Dendritic cell treated with granulocyte-macrophage colony-stimulating factor and Interleukin-4, amounts not matched to agents 40 ng/mL and 50 ng/mL, for 4 days (primary cell): ENCODE data around the gene SNED1.

Source experiments
- H3K27ac Mint-ChIP-seq: one replicate; pipeline ENCODE4 v1.8.0; 2022; ENCODE audit warnings: mild to moderate bottlenecking, mixed read lengths
- H3K27me3 Mint-ChIP-seq: one replicate; pipeline ENCODE4 v1.8.0; 2022; ENCODE audit warnings: mild to moderate bottlenecking, mixed read lengths
- H3K36me3 Mint-ChIP-seq: one replicate; pipeline ENCODE4 v1.8.0; 2022; ENCODE audit warnings: low read depth, mixed read lengths
- H3K4me1 Mint-ChIP-seq: one replicate; pipeline ENCODE4 v1.8.0; 2022; ENCODE audit warnings: low read depth, mixed read lengths
- H3K4me3 Mint-ChIP-seq: one replicate; pipeline ENCODE4 v1.8.0; 2022; ENCODE audit warnings: mild to moderate bottlenecking, moderate library complexity, mixed read lengths
- H3K9me3 Mint-ChIP-seq: one replicate; pipeline ENCODE4 v1.8.0; 2022; ENCODE audit warnings: mixed read lengths
- intact Hi-C: fragments of 100-400 bp; cut with micrococcal nuclease; formaldehyde crosslinking; loops from one replicate; pipeline ENCODE4 v1.15.0; 2022

SNED1 gene

DNA sequence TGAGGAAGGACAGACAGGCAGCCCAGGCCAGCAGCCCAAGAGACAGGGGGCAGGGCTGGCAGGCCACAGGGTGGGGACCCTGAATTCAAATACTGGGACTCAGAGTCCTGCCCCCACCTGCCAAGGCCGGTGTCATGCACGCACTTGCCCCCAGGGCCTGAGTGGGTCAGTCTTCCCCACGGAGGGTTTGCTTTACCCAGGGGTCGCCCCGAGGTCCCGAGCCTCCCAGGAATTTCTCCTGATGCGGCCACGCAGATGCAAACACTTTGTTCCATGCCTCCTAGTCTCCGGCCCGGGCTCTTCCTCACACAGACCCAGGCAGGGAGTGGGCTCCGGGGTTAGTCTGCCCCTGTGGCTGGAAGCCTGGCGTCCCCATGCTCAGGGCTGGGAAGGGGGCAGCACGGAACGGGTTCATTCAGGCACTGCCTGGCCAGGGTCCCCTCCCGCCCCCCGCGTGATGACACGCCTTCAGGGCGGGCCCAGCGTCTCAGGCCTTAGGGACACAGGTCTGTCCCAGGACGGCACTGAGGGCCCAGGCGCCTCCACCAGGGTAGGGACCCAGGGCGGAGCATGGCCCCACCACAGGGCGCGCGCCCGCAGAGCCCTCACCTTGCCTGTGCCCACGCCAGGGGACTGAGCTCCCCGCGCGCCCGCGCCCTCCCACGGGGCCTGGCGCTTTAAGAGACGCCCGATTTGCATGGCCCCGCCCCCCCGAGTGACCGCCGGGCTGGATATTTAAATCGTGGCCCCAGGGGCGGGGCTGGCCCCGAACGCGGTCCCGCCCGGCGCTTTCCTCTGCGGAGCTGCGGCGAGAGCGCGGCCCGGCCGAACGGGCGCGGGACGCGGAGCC lies at the start of gene SNED1:
TSS of gene SNED1 (plus strand) at position 763 of the 850 bp plus-strand sequence. CDS start 220 bp downstream, outside the sequence.
- intact Hi-C loops: no loop called here
- Mint-ChIP-seq H3K4me3 (peak within 1 kb of the TSS; percentile 75), H3K36me3 (peaks cover 17% of the 10 kb centered on the region), H3K27ac (peak within 1 kb of the TSS; percentile 42), H3K9me3 (peaks cover 8% of the 10 kb centered on the region), H3K27me3 (peaks cover 77% of the 10 kb centered on the region), H3K4me1 (peaks cover 18% of the 10 kb centered on the region)

DNA sequence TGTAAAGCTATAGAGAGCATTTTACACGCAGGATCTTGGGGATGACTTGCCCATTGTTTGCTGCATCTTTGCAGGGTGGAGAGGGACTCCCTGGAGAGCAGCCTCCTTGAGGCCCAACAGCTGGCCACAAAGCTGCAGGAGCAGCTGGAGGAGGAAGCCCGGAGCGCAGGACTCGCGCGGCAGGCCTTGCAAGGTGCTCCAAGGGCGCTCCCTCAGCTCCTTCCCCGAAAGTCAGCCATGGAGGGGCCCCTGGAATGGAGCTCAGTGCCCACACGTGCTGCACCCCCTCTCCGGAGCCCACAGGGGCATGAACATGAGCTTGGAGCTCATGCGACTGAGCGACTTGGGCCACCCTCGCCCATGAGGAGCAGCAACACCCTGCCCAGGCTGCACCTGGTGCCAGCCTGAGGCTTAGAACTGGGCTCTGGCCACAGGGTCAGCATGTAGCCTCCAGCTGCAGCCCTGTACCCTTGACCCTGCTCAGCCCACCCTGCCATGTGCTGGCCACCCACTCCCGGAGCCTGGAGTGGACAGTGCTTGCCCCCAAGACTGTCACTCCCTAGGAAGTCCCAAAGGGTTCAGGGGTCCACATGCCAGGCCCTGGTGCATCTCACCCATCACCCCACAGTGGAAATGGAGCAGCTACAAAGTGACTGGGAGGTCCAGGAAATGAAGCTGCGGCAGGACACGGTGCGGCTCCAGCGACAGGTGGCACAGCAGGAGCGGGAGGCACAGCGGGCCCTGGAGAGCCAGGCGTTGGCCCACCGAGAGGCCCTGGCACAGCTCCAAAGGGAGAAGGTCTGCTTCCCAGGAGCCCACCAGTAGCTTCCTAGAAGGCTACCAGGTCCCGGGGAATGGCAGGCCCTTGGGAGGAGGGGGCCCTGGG lies 49.3 kb upstream of the SNED1 start:
- peaks cover 25% of the 10 kb centered on the region for H3K4me1 Mint-ChIP-seq
- no peaks in the 10 kb centered on the region for H3K9me3 Mint-ChIP-seq
- H3K27ac Mint-ChIP-seq: no peak overlapping the region
- intact Hi-C loops: no loop called here
- H3K27me3 Mint-ChIP-seq: peaks cover 4% of the 10 kb centered on the region
- no peaks in the 10 kb centered on the region for H3K36me3 Mint-ChIP-seq
- no peak overlapping the region for H3K4me3 Mint-ChIP-seq

DNA sequence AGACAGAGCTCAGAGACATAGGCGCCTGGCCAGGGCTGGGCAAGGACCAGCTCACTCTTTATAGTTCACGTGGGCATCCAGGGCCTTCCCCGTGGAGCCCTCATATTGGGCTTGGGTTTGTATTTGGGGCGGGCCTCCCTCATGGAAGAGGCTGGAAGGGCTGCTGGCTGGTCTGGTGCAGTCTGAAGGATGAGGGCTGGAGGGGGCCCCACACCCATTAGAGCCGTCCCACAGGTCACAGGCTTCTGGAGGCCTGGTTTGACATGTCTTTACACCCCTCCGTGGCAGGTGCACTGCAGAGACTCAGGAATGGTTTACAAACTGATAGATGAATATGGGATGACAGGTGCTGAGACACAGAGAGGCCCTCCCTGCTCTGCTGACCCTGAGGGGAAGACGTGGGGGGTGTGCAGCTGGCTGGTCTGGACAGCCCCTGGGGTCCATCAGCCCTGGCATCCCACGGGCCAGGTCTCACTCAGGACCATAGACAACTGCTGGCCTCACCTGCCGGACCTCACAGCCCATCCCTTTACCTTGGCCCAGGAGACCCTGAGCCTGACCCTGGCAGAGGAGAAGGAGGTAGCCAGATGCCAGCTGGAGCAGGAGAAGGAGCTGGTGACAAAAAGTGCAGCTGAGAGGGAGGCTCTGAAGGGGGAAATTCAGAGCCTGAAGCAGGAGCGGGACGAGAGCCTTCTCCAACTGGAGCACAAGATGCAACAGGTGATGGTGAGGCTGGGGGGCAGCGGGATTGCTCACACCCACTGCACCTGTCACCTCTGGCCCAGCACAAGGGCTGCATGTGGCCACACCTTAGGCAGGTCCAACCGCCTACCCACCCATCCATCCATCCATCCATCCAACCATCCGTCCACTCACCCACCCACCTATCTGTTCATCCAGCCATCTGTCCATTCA lies 48.4 kb upstream of the SNED1 start:
- intact Hi-C loops: no loop called here

DNA sequence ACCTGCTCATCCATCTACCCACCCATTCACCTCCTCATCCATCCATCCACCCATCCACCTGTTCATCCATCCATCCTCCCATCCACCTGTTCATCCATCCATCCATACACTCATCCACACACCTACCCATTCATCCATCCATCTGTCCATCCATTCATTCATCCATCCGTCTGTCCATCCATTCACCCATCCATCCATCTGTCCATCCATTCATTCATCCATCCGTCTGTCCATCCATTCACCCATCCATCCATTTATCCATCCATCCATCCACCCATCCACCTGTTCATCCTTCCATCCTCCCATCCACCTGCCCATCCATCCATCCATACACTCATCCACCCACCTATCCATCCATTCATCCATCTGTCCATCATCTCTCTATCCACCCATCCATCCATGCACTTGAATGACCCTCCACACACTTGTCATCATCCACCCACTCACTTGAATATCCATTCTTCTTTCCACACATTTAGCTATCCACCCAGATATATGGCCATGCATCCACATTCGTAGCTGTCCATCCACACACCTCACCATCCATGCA lies 47.3 kb upstream of the SNED1 start:
- H3K4me1 Mint-ChIP-seq: peaks cover 18% of the 10 kb centered on the region
- H3K27me3 Mint-ChIP-seq: peaks cover 13% of the 10 kb centered on the region
- H3K36me3 Mint-ChIP-seq: no peaks in the 10 kb centered on the region
- no peaks in the 10 kb centered on the region for H3K9me3 Mint-ChIP-seq
- H3K27ac Mint-ChIP-seq: no peak overlapping the region
- intact Hi-C loops: no loop called here
- H3K4me3 Mint-ChIP-seq: no peak overlapping the region

More for the DNA sequence above, 48.4 kb upstream of the SNED1 start:
- no peak overlapping the region for H3K4me3 Mint-ChIP-seq
- H3K36me3 Mint-ChIP-seq: no peaks in the 10 kb centered on the region
- no peak overlapping the region for H3K27ac Mint-ChIP-seq
- H3K4me1 Mint-ChIP-seq: peaks cover 25% of the 10 kb centered on the region
- H3K9me3 Mint-ChIP-seq: no peaks in the 10 kb centered on the region
- peaks cover 8% of the 10 kb centered on the region for H3K27me3 Mint-ChIP-seq

DNA sequence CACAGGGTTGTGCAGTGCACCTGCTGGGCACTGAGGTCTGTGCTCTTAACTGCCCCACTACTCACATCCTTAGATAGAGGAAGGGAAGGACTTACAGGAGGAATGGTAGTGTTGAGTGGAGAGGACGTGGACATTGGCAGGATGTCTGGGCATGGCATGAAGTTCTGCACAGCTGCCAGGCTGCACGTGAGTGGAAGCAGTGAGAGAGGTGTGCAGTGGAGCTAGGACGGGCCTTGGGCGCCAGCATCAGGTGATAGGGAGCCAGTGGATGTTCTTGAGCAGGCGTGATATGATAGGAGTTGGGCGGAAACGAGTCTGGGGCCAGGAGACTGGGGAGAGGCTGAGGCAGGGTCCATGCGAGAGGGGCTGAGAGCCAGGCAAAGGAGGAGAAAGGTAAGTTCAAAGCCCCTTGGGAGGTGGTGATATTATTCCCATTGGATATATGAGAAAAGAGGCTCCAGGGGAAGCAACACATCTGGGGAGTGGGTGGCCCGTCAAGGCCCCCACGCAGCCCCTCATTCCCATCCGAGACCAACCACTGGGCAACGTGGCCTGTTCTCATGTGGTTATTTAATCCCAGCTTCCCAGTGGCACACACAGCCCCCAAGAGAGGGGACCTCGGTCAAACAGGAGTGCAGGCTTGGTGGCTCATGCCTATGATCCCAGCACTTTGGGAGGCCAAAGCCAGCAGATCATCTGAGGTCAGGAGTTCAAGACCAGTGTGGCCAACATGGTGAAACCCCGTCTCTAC lies 45.7 kb upstream of the SNED1 start:
- Mint-ChIP-seq H3K36me3 (no peaks in the 10 kb centered on the region), H3K4me1 (peaks cover 8% of the 10 kb centered on the region), H3K27ac (no peak overlapping the region), H3K27me3 (peaks cover 16% of the 10 kb centered on the region), H3K4me3 (no peak overlapping the region), H3K9me3 (no peaks in the 10 kb centered on the region)
- intact Hi-C loops: no loop called here

DNA sequence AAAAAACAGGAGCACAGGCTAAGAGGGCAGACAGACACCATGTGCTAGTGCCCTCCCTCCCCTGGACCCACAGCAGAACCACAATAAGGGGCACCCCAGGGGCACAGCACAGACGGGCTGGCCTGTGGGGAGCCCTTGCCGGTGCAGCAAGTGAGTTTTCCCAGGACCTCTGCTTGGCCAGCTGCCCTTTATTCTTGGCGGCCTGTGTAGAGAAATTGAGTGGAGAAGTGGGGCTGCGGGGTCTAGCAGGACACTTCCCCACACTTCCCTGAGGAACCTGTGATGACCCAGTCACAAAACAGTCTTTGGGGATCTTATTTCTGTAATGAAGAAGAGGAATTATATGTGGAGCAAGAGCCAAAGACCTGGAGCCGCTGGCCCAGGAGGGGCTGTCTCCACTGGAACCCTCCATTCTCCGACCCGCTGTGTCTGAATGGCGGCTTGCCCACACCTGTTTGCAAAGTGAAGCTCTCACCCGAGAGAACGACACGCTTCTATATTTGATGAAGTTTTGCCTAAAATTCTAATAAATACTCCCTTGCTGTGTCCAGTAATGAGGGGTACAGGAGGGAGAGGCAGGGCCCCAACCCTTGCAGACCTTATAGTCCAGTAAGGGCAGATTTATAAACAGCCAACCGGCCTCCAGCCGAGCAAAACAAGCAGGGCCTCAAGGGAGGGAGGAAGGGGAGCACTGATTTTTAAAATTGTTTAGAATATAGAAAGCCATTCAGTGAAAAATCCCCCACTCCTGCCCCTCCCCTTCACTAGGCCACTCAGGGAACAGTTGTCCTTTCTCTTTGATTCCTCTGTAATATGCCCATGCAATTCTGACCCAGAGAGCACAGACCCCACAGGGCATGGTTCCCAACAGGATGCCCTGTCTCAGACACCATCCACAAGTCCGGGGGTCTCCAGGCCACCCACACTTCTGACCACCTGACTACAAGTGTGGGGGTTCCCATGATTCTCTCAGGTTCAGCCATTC lies 44.7 kb upstream of the SNED1 start:
- peaks cover 13% of the 10 kb centered on the region for H3K27me3 Mint-ChIP-seq
- no peaks in the 10 kb centered on the region for H3K4me1 Mint-ChIP-seq
- no peaks in the 10 kb centered on the region for H3K36me3 Mint-ChIP-seq
- H3K9me3 Mint-ChIP-seq: no peaks in the 10 kb centered on the region
- intact Hi-C loops: no loop called here
- H3K27ac Mint-ChIP-seq: no peak overlapping the region
- H3K4me3 Mint-ChIP-seq: no peak overlapping the region

DNA sequence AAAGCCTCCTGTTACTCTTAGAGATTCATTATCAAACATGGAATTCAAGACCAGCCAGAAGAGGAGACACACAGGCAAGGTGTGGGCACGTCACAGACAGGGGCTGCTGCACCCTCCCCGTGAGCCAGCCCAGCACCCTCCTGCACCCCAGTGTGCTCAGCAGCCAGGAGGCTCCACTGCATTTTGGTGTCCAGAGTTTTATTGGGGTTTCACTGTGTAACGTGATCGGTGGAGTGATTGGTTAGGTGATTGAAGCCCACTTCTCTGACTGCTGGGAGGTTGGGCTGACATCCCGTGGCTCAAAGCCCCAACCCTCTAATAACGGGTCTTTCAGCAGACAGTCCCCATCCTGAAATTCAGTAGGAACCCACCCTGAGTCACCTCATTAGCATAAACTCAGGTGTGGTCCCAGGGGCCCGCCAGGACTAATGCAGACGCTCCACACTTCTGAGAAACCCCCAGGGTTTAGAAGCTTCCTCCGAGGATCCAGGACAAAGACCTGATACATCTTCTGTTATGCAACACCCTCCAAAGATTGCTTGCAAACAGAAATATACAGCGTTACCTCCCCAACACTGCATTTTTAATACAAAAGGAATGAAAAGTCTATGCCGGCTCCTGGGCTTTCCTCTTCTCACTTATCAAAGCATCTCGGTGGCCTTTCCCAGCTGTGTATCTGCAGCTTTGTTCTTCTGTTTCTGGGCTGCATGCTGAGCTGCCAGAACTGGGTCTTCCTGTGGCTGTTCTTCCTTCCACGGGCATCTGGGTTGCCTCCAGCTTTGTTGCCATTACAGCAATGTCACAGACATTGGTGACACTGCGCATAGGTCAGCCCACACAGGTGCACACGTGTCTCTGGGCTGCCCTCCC lies 43.7 kb upstream of the SNED1 start:
- no peak overlapping the region for H3K4me3 Mint-ChIP-seq
- intact Hi-C loops: no loop called here
- H3K27me3 Mint-ChIP-seq: peaks cover 15% of the 10 kb centered on the region
- no peaks in the 10 kb centered on the region for H3K36me3 Mint-ChIP-seq
- H3K9me3 Mint-ChIP-seq: no peaks in the 10 kb centered on the region
- no peaks in the 10 kb centered on the region for H3K4me1 Mint-ChIP-seq
- H3K27ac Mint-ChIP-seq: no peak overlapping the region

DNA sequence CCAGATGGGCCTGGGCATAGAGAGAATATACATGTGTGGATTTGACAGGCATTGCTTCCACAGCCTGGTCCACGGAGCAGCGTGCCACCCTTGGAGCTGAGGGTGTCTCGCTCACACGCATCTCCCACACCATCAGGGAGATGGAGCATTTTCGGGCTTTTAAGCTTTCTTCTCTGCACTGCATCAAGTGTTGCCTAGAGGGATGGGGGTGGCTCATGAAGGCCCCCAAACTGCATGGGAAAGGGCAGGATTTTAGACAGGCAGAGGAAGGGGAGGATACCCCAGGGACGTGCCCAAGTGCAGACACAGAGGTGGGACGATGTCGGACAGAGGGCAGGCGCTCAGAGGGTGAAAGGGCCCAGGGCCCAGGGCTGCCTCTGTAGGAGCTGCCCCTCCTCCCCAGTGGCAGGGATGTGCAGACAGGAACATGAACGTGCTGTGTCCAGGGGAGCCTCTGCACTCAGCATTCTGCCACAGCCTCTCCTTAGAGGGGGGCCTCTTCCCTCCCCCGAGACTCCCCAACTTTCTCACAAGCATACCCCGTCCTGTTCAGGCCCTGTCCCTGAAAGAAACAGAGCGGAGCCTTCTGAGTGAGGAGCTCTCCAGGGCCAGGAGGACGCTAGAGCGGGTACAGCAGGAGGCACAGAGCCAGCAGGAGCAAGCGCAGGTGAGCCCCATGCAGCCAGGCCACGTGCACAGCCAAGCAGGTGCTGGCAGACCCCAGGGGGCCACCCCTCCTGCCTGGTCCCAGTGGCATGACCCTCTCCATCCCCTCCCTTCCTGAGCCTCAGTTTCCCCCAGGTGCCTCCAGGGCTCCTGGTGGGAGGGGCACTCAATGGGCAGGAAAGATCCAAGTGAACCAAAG lies 42.9 kb upstream of the SNED1 start:
- no peak overlapping the region for H3K27ac Mint-ChIP-seq
- no peaks in the 10 kb centered on the region for H3K36me3 Mint-ChIP-seq
- H3K4me3 Mint-ChIP-seq: no peak overlapping the region
- peaks cover 17% of the 10 kb centered on the region for H3K27me3 Mint-ChIP-seq
- intact Hi-C loops: no loop called here
- H3K4me1 Mint-ChIP-seq: no peaks in the 10 kb centered on the region
- H3K9me3 Mint-ChIP-seq: no peaks in the 10 kb centered on the region

DNA sequence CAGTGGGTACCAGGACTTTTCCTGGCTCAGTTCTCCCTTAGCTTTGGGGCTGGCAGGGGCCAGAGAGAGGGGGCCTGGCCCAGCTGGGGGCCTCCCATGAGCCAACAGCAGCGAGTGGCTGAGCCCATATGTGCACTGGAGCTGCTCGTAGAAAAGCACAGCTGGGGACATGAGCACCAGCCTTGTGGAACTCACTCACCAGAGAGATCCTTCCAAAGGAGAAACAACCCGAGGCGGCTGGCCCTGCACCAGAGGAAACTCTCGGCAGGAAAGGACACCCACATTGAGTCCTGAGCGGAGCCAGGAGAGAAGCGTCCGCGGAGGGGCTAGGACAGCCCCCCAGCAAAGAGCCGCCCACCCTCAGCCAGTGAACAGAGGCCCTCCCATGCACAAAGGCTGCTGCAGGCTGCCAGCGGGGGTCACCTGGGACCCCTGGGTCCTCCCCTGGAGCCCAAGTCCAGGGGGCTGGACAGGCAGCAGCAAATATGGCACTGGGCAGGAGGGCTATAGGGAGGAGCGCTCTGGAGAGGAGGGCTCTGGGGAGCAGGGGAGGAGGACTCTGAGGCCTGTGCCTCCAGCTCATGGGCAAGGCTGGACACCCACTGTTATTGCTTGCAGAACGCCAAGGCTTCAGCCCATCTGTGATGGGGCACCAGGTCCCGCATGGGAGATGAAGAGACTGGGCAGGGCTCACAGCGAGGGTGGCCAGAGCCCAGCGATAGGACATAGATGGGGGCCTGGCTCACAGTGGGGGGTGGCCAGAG lies 42.1 kb upstream of the SNED1 start:
- no peaks in the 10 kb centered on the region for H3K4me1 Mint-ChIP-seq
- intact Hi-C loops: no loop called here
- H3K27me3 Mint-ChIP-seq: peaks cover 17% of the 10 kb centered on the region
- no peak overlapping the region for H3K4me3 Mint-ChIP-seq
- no peaks in the 10 kb centered on the region for H3K36me3 Mint-ChIP-seq
- no peak overlapping the region for H3K27ac Mint-ChIP-seq
- H3K9me3 Mint-ChIP-seq: no peaks in the 10 kb centered on the region

DNA sequence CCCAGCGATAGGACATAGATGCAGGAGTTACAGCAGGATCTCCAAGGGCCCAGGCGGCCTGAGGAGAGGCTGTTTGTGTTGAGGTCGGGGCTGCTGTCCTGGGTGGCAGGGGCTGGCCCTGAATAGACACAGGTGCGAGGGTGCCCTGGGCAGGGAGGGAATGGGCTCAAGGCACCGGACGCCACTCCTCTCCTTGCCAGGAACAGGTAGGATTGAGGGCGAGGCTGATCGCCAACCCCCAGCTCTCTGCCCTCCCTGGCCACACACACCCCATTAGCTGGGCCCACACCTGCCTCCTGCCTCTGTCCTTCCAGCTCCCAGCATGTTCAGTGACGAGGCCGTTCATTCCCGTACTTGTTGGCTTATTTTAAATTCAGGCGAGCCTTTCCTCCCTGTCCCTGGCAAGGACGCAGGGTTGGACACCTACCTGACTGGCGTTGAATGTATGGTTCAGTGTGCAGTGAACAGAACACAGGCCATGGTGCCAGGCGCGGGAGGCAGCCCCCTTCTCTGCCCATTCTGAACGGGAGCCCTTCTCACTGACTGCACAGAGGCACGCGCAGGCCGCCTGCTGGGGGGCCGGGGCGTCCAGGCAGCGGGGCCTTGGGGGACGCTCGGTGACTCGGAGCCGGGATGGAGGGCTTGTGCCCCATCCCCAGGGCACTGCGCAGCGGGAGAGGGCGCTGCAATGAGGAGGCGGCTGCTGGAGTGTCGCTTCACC lies 41.3 kb upstream of the SNED1 start:
- no peaks in the 10 kb centered on the region for H3K9me3 Mint-ChIP-seq
- peaks cover 17% of the 10 kb centered on the region for H3K27me3 Mint-ChIP-seq
- intact Hi-C loops: no loop called here
- no peaks in the 10 kb centered on the region for H3K4me1 Mint-ChIP-seq
- no peak overlapping the region for H3K27ac Mint-ChIP-seq
- no peaks in the 10 kb centered on the region for H3K36me3 Mint-ChIP-seq
- H3K4me3 Mint-ChIP-seq: no peak overlapping the region
